C4-2B (cell line): ENCODE measurements around the gene KANK4.

ENCODE experiments used
- H3K27ac ChIP-seq: fragments of 450-650 bp; 2 replicates; pipeline ENCODE4 v1.5.1; 2017
- CTCF ChIP-seq: fragments of 450-650 bp; conservative IDR thresholded peaks from 2 replicates; pipeline ENCODE4 v1.5.1; 2017; ENCODE audit warnings: mild to moderate bottlenecking
- ZFX ChIP-seq: fragments of 450-650 bp; IDR thresholded peaks from 2 replicates; pipeline ENCODE4 v1.6.1; 2017

The KANK4 gene

GRCh38 chr1:62234688-62235087 is 84.5 kb downstream of the KANK4 start:
- TF ChIP-seq CTCF: no peak
- TF ChIP-seq ZFX: no peak
- H3K27ac ChIP-seq: no peak overlapping the region

- H3K27ac ChIP-seq: no peak overlapping the region
- TF ChIP-seq ZFX (no peak), CTCF (no peak)
Measured at GRCh38 chr1:62233926-62234450, 85.2 kb downstream of the KANK4 start.

- H3K27ac ChIP-seq: no peak overlapping the region
- TF ChIP-seq ZFX: no peak
- no peak for TF ChIP-seq CTCF
Measured at GRCh38 chr1:62232871-62233278, 86.4 kb downstream of the KANK4 start.

- TF ChIP-seq CTCF: no peak
- no peak for TF ChIP-seq ZFX
- no peak overlapping the region for H3K27ac ChIP-seq
Measured at GRCh38 chr1:62230718-62231117, 88.5 kb downstream of the KANK4 start.

- TF ChIP-seq ZFX: no peak
- H3K27ac ChIP-seq: no peak overlapping the region
Measured at GRCh38 chr1:62229932-62230331, 89.3 kb downstream of the KANK4 start.

GRCh38 chr1:62229468-62229867 is 89.8 kb downstream of the KANK4 start:
- TF ChIP-seq CTCF (no peak), ZFX (no peak)
- H3K27ac ChIP-seq: no peak overlapping the region

GRCh38 chr1:62228883-62229187 is 90.4 kb downstream of the KANK4 start:
- TF ChIP-seq ZFX (no peak), CTCF (no peak)
- H3K27ac ChIP-seq: no peak overlapping the region

- no peak overlapping the region for H3K27ac ChIP-seq
- no peak for TF ChIP-seq CTCF
- TF ChIP-seq ZFX: no peak
Measured at GRCh38 chr1:62228136-62228882, 90.9 kb downstream of the KANK4 start.
